WTC11 (cell line): ENCODE measurements around the gene ZNF750.

Experiments
- CREM ChIP-seq: sonication (generic); formaldehyde crosslinking; IDR thresholded peaks from 2 replicates; pipeline ENCODE4 v1.8.1; 2022; ENCODE audit warnings: mild to moderate bottlenecking, missing genetic modification reagents, moderate library complexity
- CTCF ChIP-seq: fragments of 200-600 bp; IDR thresholded peaks from 2 replicates; pipeline ENCODE4 v1.8.0; 2022; ENCODE audit warnings: antibody characterized with exemption
- FOXP1 ChIP-seq: sonication (generic); formaldehyde crosslinking; IDR thresholded peaks from 2 replicates; pipeline ENCODE4 v1.8.0; 2022; ENCODE audit warnings: missing genetic modification reagents, mild to moderate bottlenecking, moderate library complexity, borderline replicate concordance
- IRF2 ChIP-seq: sonication (generic); formaldehyde crosslinking; IDR thresholded peaks from 2 replicates; pipeline ENCODE4 v1.8.0; 2022; ENCODE audit warnings: low read depth, missing genetic modification reagents, borderline replicate concordance
- KAT7 ChIP-seq: sonication (generic); formaldehyde crosslinking; IDR thresholded peaks from 2 replicates; pipeline ENCODE4 v1.8.1; 2023; ENCODE audit warnings: missing genetic modification reagents, mild to moderate bottlenecking, borderline replicate concordance
- SP1 ChIP-seq: sonication (generic); formaldehyde crosslinking; conservative IDR thresholded peaks from 2 replicates; pipeline ENCODE4 v1.8.1; 2022; ENCODE audit warnings: missing genetic modification reagents
- STAT6 ChIP-seq: sonication (generic); formaldehyde crosslinking; conservative IDR thresholded peaks from 2 replicates; pipeline ENCODE4 v1.8.1; 2023; ENCODE audit warnings: mild to moderate bottlenecking, low read depth, missing genetic modification reagents, moderate library complexity
- ZNF121 ChIP-seq: sonication (generic); formaldehyde crosslinking; IDR thresholded peaks from 2 replicates; pipeline ENCODE4 v1.8.0; 2023; ENCODE audit warnings: missing genetic modification reagents

- TF ChIP-seq CTCF (no peak), SP1 (CRISPR knock-in tag) (no peak), ZNF121 (CRISPR knock-in tag) (no peak), STAT6 (CRISPR knock-in tag) (no peak), KAT7 (no peak), IRF2 (CRISPR knock-in tag) (no peak), CREM (CRISPR knock-in tag) (no peak), FOXP1 (CRISPR knock-in tag) (no peak)
These were observed 51.4 kb downstream of the ZNF750 start for GRCh38 chr17:82788206-82789001.
